DOHH2 (cell line): Measurements from ENCODE around the gene IL36RN.

ENCODE experiments used
- H3F3A ChIP-seq: fragments of 200-600 bp; sonication (generic), shearing (Covaris generic); 2 replicates; pipeline ENCODE4 v1.6.0; 2016; ENCODE audit warnings: antibody characterized with exemption, mild to moderate bottlenecking; ENCODE audit not compliant: control insufficient read depth, insufficient read depth
- H3K27ac ChIP-seq: fragments of 200-600 bp; sonication (generic); 2 replicates; pipeline ENCODE4 v1.5.1; 2014; ENCODE audit warnings: low read depth, mild to moderate bottlenecking, low read length, moderate library complexity
- H3K27me3 ChIP-seq: fragments of 200-600 bp; sonication (generic); 2 replicates; pipeline ENCODE4 v1.6.1; 2014; ENCODE audit warnings: mild to moderate bottlenecking, low read length, mixed read lengths; ENCODE audit not compliant: control insufficient read depth
- H3K36me3 ChIP-seq: fragments of 200-600 bp; sonication (generic); 2 replicates; pipeline ENCODE4 v1.6.1; 2014; ENCODE audit warnings: mild to moderate bottlenecking, low read length, moderate library complexity, mixed read lengths; ENCODE audit not compliant: control insufficient read depth
- H3K4me1 ChIP-seq: fragments of 200-600 bp; sonication (generic); 2 replicates; pipeline ENCODE4 v1.6.1; 2014; ENCODE audit warnings: mild to moderate bottlenecking, low read length, mixed read lengths; ENCODE audit not compliant: control insufficient read depth
- H3K4me2 ChIP-seq: fragments of 200-600 bp; sonication (generic); 2 replicates; pipeline ENCODE4 v1.6.0; 2014; ENCODE audit warnings: mild to moderate bottlenecking, low read length, moderate library complexity
- H3K4me3 ChIP-seq: fragments of 200-600 bp; sonication (generic); 2 replicates; pipeline ENCODE4 v1.5.1; 2014; ENCODE audit warnings: mild to moderate bottlenecking, low read length, mixed read lengths
- H3K79me2 ChIP-seq: fragments of 200-600 bp; sonication (generic); 2 replicates; pipeline ENCODE4 v1.6.1; 2014; ENCODE audit warnings: mild to moderate bottlenecking, low read length, mixed read lengths; ENCODE audit not compliant: control insufficient read depth
- H3K9me2 ChIP-seq: fragments of 200-600 bp; sonication (generic); replicated peaks from 2 replicates; pipeline ENCODE4 v1.6.1; 2014; ENCODE audit warnings: mild to moderate bottlenecking, low read length, mixed read lengths; ENCODE audit not compliant: control insufficient read depth
- H3K9me3 ChIP-seq: fragments of 200-600 bp; sonication (generic); 2 replicates; pipeline ENCODE4 v1.6.1; 2014; ENCODE audit warnings: antibody characterized with exemption, low read length, mixed read lengths; ENCODE audit not compliant: control insufficient read depth, insufficient read depth
- H4K20me1 ChIP-seq: fragments of 200-600 bp; sonication (generic); 2 replicates; pipeline ENCODE4 v1.6.0; 2014; ENCODE audit warnings: low read depth, mild to moderate bottlenecking, antibody characterized with exemption, low read length, moderate library complexity; ENCODE audit not compliant: control insufficient read depth, insufficient read depth
- EZH2phosphoT487 ChIP-seq: fragments of 200-600 bp; sonication (generic); IDR thresholded peaks from 2 replicates; pipeline ENCODE4 v1.6.1; 2017; ENCODE audit warnings: borderline replicate concordance, mild to moderate bottlenecking, antibody characterized with exemption, low read length, moderate library complexity, mixed read lengths
- TF ChIP-seq, protein P1 (sequence below): fragments of 200-600 bp; sonication (generic); IDR thresholded peaks from one replicate; pipeline ENCODE4 v1.5.1; 2014; ENCODE audit warnings: antibody characterized with exemption, mild to moderate bottlenecking, low read depth, low read length; ENCODE audit not compliant: poor library complexity, severe bottlenecking

Gene IL36RN

DNA sequence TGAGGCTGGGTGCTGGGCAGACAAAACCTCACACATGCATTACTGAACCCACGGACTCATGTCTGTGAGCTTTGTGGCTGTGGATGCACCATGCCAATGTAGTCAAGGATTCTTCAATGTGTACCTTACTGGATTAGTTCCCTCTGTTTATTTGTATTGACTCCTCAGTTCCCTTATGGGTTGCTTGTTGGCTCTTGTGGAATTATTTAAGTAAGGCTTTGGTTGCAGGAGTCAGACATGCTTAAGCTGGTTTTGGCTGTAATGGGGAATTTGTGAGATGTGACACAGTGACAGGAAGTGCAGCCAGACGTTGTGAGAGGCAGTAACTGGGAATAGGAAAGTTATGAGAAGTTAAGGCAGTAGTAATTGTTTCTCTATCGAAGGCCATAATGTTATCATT lies 54.8 kb downstream of the IL36RN start:
- Histone ChIP-seq H3K36me3 (no peaks in the 10 kb centered on the region), H3K4me3 (no peak overlapping the region), H4K20me1 (no peaks in the 10 kb centered on the region), H3K9me2 (no peaks in the 10 kb centered on the region; the same call in 1 of the 2 replicates), H3K4me1 (peaks cover 8% of the 10 kb centered on the region), H3K9me3 (no peaks in the 10 kb centered on the region), H3K4me2 (no peak overlapping the region), H3F3A (no peaks in the 10 kb centered on the region), H3K27me3 (peaks cover 33% of the 10 kb centered on the region), H3K79me2 (no peaks in the 10 kb centered on the region), H3K27ac (no peak overlapping the region)
- TF ChIP-seq EZH2phosphoT487, result no peak
- TF ChIP-seq, protein P1, sequence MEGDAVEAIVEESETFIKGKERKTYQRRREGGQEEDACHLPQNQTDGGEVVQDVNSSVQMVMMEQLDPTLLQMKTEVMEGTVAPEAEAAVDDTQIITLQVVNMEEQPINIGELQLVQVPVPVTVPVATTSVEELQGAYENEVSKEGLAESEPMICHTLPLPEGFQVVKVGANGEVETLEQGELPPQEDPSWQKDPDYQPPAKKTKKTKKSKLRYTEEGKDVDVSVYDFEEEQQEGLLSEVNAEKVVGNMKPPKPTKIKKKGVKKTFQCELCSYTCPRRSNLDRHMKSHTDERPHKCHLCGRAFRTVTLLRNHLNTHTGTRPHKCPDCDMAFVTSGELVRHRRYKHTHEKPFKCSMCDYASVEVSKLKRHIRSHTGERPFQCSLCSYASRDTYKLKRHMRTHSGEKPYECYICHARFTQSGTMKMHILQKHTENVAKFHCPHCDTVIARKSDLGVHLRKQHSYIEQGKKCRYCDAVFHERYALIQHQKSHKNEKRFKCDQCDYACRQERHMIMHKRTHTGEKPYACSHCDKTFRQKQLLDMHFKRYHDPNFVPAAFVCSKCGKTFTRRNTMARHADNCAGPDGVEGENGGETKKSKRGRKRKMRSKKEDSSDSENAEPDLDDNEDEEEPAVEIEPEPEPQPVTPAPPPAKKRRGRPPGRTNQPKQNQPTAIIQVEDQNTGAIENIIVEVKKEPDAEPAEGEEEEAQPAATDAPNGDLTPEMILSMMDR, result no peak
